Measurements from ENCODE around the gene STX4.

DNA sequence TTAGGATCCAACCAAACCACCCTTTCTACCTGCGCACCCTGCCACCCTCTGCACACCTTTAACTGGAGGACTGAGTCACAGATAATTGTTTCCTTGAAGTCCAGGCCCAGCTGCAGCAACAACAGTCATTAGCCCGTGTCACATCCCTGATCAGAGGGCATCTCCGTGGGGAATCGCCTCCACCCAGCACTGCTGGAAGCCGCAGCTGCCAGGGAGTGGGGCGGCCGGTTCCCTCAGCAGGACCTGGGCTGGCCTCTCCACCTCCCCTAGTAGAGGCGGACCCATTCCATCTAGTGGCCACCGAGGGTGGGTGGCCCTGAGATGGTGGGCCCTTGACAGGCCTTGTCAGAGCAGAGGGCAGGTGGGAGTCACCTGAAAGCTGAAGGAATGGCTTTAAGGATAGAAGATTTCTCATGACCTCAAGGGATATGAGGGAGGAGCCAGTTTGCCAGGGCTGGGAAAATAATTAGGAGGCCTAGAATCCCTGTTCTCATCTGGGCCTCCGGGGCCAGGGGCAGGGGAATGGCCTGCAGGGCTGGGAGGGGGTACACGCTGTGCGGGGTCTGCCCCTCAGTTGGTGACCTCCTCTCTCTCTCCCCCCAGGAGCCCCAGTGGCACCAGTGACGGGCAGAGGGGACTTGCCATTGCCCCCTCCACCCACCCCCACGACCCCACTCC is 49.1 kb downstream of the STX4 start:
- no peak for TF ChIP-seq EZH2 (IDR thresholded peaks at IDR 0.05; ENCODE audit: borderline replicate concordance, low read length)
- TF ChIP-seq, protein P1, sequence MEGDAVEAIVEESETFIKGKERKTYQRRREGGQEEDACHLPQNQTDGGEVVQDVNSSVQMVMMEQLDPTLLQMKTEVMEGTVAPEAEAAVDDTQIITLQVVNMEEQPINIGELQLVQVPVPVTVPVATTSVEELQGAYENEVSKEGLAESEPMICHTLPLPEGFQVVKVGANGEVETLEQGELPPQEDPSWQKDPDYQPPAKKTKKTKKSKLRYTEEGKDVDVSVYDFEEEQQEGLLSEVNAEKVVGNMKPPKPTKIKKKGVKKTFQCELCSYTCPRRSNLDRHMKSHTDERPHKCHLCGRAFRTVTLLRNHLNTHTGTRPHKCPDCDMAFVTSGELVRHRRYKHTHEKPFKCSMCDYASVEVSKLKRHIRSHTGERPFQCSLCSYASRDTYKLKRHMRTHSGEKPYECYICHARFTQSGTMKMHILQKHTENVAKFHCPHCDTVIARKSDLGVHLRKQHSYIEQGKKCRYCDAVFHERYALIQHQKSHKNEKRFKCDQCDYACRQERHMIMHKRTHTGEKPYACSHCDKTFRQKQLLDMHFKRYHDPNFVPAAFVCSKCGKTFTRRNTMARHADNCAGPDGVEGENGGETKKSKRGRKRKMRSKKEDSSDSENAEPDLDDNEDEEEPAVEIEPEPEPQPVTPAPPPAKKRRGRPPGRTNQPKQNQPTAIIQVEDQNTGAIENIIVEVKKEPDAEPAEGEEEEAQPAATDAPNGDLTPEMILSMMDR (conservative IDR thresholded peaks at IDR 0.05 in 1 of 2, IDR thresholded peaks at IDR 0.05 in 1 of 2; ENCODE audit: extremely low read depth in 1 of 2, insufficient read depth in 1 of 2, low read depth in 1 of 2, low read length in 2 of 2): no peak
